HepG2 (cell line): ENCODE results near the gene EXOSC6. TPM values are rescaled to one million over a fixed set of nuclear protein-coding genes. Genes with fewer than 3 reads are reported as not detected.
A peak's percentile ranks its signal among the peaks of the same experiment; 100 is the strongest.

Experiments
- CBX1 ChIP-seq: IDR thresholded peaks from one replicate; pipeline ENCODE4 v1.6.1; 2016; ENCODE audit warnings: antibody characterized with exemption, low read depth
- CBX2 ChIP-seq, 2 experiments: fragments of 200-600 bp in 1 of 2; sonication (generic); formaldehyde crosslinking in 1 of 2; IDR thresholded peaks; 2 replicates each; pipeline versions ENCODE4 v1.7.0 to v1.8.1; 2018 to 2022; ENCODE audit warnings: low read depth in 2 of 2, low read length in 1 of 2, mild to moderate bottlenecking in 1 of 2, missing genetic modification reagents in 1 of 2
- DZIP1 ChIP-seq: sonication (generic); formaldehyde crosslinking; IDR thresholded peaks from 2 replicates; pipeline ENCODE4 v1.5.0; 2020; ENCODE audit warnings: mild to moderate bottlenecking, missing genetic modification reagents
- FOSL2 ChIP-seq: sonication (generic); formaldehyde crosslinking; IDR thresholded peaks from 2 replicates; pipeline ENCODE4 v1.4.0; 2020; ENCODE audit warnings: missing genetic modification reagents
- GATA4 ChIP-seq: sonication (generic); IDR thresholded peaks from 2 replicates; pipeline ENCODE4 v1.6.1; 2016; ENCODE audit warnings: antibody characterized with exemption, low read depth, borderline replicate concordance
- HOXA7 ChIP-seq: sonication (generic); formaldehyde crosslinking; IDR thresholded peaks from 2 replicates; pipeline ENCODE4 v1.8.1; 2022; ENCODE audit warnings: mild to moderate bottlenecking, missing genetic modification reagents, moderate library complexity
- NRL ChIP-seq: sonication (generic); formaldehyde crosslinking; IDR thresholded peaks from 2 replicates; pipeline ENCODE4 v1.5.0; 2020; ENCODE audit warnings: missing genetic modification reagents, mild to moderate bottlenecking, moderate library complexity, borderline replicate concordance
- PAWR ChIP-seq: sonication (generic); formaldehyde crosslinking; IDR thresholded peaks from 2 replicates; pipeline ENCODE4 v1.4.0; 2020; ENCODE audit warnings: missing genetic modification reagents, mild to moderate bottlenecking, borderline replicate concordance
- PHB2 ChIP-seq: fragments of 450-650 bp; IDR thresholded peaks from 2 replicates; pipeline ENCODE4 v1.6.1; 2018; ENCODE audit not compliant: partially characterized antibody
- POGZ ChIP-seq: sonication (generic); formaldehyde crosslinking; IDR thresholded peaks from 2 replicates; pipeline ENCODE4 v1.4.0; 2020; ENCODE audit warnings: mild to moderate bottlenecking, missing genetic modification reagents
- RBM39 ChIP-seq: fragments of 200-400 bp; formaldehyde crosslinking; IDR thresholded peaks from one replicate; pipeline ENCODE4 v1.6.1; 2018; ENCODE audit warnings: antibody characterized with exemption, mild to moderate bottlenecking, low read depth, low read length; ENCODE audit not compliant: poor library complexity, severe bottlenecking
- U2AF2 ChIP-seq: fragments of 200-400 bp; formaldehyde crosslinking; IDR thresholded peaks from 2 replicates; pipeline ENCODE4 v1.6.1; 2017; ENCODE audit warnings: low read depth, mild to moderate bottlenecking, low read length
- ZFP1 ChIP-seq: IDR thresholded peaks from 2 replicates; pipeline ENCODE4 v1.6.1; 2016
- polyA plus RNA-seq, 8 experiments: library from polyadenylated mRNA; depleted of rRNA in 3 of 8; stranded (reverse) in 7 of 8; unstranded in 1 of 8; fragments of >200 nt; fragmentation: Illumina TruSeq in 4 of 8; extraction: Trizol in 4 of 8; gene quantifications; 2 replicates each; pipeline versions ENCODE4 v1.2.1 to v1.2.3, GENCODE V29; 2011 to 2016; ENCODE audit warnings: low read depth in 4 of 8, missing spikeins in 1 of 8, mixed read lengths in 1 of 8; ENCODE audit not compliant: insufficient read depth in 1 of 8
- total RNA-seq, 5 experiments: library from RNA; depleted of rRNA; stranded (reverse); fragments of >200 nt; fragmentation: Illumina TruSeq; extraction: Trizol; gene quantifications; 2 replicates each; pipeline ENCODE4 v1.2.3, GENCODE V29; 2016; ENCODE audit warnings: low read depth in 1 of 5
- TF ChIP-seq, protein P1 (sequence below): sonication (generic); formaldehyde crosslinking; IDR thresholded peaks from 2 replicates; pipeline ENCODE4 v1.4.0; 2020; ENCODE audit warnings: missing genetic modification reagents
- TF ChIP-seq, protein P2 (sequence below): sonication (generic); formaldehyde crosslinking; IDR thresholded peaks from 2 replicates; pipeline ENCODE4 v1.5.0; 2020; ENCODE audit warnings: mild to moderate bottlenecking, missing genetic modification reagents
- TF ChIP-seq, protein P3 (sequence below): sonication (generic); formaldehyde crosslinking; IDR thresholded peaks from 2 replicates; pipeline ENCODE4 v1.5.0; 2020; ENCODE audit warnings: mild to moderate bottlenecking, low read depth, missing genetic modification reagents, borderline replicate concordance
- TF ChIP-seq, protein P4 (sequence below): sonication (generic); formaldehyde crosslinking; conservative IDR thresholded peaks from 2 replicates; pipeline ENCODE4 v1.8.0; 2022; ENCODE audit warnings: low read depth, missing genetic modification reagents

Gene EXOSC6
- total and polyA plus RNA-seq, 2 of the 13 experiments (the other 11 are each of a cell fraction or from before 2014, with no cell fraction given), result 13.1 to 39.9 TPM

DNA sequence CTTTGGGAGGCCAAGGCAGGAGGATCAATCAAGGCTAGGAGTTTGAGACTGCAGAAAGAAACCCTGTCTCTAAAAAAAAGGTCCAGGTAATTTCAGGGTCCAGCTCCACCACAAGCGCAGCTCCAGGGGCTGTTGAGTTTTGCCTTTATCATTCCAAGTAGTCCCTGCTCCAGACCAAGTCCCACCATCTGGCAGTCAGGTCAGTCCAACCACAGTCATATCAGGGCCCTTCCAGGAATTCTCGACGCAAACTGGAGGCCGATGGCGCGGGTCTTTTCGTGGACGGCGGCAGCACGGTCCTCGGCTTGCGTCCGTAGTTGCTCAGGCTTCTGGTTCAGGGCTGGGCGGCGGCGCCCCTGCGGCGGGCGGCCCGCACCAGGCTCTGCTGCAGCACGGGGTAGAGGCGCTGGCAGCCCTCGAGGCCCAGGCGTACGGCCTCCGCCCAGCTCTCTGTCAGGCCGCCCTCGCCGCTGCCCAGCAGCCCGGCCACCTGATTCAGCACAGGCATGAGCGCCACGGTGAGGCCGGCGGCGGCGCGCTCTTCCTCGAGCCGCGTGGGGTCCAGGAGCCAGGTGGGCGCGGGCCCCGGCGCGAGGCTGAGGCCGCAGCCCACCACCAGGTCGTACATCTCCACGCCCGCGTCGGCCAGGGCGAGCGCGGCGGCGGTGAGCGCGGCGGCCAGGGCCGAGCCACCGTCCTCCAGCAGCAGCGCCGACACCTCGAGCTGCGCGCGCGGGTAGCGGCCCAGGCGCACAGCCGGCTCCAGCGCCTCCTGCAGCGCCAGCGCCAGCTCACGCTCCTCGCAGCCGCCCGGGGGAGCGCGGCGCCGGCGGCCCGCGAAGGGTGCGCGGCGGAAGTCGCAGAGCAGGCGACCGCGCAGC lies 752 bp downstream of the EXOSC6 start (continued):
- peak; percentile 99 for TF ChIP-seq DZIP1 (CRISPR knock-in tag)
- TF ChIP-seq, protein P1, sequence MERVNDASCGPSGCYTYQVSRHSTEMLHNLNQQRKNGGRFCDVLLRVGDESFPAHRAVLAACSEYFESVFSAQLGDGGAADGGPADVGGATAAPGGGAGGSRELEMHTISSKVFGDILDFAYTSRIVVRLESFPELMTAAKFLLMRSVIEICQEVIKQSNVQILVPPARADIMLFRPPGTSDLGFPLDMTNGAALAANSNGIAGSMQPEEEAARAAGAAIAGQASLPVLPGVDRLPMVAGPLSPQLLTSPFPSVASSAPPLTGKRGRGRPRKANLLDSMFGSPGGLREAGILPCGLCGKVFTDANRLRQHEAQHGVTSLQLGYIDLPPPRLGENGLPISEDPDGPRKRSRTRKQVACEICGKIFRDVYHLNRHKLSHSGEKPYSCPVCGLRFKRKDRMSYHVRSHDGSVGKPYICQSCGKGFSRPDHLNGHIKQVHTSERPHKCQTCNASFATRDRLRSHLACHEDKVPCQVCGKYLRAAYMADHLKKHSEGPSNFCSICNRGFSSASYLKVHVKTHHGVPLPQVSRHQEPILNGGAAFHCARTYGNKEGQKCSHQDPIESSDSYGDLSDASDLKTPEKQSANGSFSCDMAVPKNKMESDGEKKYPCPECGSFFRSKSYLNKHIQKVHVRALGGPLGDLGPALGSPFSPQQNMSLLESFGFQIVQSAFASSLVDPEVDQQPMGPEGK, result no peak
- TF ChIP-seq PHB2, result no peak
- TF ChIP-seq FOSL2, result peak; percentile 32; the same call in 1 of the 2 replicates
- peak; percentile 26 for TF ChIP-seq RBM39
- no peak; the same call in 1 of the 2 replicates for TF ChIP-seq PAWR (CRISPR knock-in tag)
- TF ChIP-seq, protein P2, sequence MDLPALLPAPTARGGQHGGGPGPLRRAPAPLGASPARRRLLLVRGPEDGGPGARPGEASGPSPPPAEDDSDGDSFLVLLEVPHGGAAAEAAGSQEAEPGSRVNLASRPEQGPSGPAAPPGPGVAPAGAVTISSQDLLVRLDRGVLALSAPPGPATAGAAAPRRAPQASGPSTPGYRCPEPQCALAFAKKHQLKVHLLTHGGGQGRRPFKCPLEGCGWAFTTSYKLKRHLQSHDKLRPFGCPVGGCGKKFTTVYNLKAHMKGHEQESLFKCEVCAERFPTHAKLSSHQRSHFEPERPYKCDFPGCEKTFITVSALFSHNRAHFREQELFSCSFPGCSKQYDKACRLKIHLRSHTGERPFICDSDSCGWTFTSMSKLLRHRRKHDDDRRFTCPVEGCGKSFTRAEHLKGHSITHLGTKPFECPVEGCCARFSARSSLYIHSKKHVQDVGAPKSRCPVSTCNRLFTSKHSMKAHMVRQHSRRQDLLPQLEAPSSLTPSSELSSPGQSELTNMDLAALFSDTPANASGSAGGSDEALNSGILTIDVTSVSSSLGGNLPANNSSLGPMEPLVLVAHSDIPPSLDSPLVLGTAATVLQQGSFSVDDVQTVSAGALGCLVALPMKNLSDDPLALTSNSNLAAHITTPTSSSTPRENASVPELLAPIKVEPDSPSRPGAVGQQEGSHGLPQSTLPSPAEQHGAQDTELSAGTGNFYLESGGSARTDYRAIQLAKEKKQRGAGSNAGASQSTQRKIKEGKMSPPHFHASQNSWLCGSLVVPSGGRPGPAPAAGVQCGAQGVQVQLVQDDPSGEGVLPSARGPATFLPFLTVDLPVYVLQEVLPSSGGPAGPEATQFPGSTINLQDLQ (CRISPR knock-in tag), result peak; percentile 61; the same call in 1 of the 2 replicates
- no peak for TF ChIP-seq GATA4
- TF ChIP-seq CBX2 (IDR thresholded peaks at IDR 0.05; ENCODE audit: low read depth, low read length), result no peak
- TF ChIP-seq CBX2 (CRISPR knock-in tag; IDR thresholded peaks at IDR 0.05; ENCODE audit: low read depth), result 0 out of 2 replicates have a peak, but pooled peaks have one; percentile 74
- TF ChIP-seq NRL (CRISPR knock-in tag), result peak; percentile 96
- TF ChIP-seq, protein P3, sequence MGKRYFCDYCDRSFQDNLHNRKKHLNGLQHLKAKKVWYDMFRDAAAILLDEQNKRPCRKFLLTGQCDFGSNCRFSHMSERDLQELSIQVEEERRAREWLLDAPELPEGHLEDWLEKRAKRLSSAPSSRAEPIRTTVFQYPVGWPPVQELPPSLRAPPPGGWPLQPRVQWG (CRISPR knock-in tag), result no peak
- TF ChIP-seq U2AF2, result no peak
- TF ChIP-seq CBX1, result no peak
- TF ChIP-seq ZFP1 (CRISPR knock-in tag), result no peak
- TF ChIP-seq, protein P4, sequence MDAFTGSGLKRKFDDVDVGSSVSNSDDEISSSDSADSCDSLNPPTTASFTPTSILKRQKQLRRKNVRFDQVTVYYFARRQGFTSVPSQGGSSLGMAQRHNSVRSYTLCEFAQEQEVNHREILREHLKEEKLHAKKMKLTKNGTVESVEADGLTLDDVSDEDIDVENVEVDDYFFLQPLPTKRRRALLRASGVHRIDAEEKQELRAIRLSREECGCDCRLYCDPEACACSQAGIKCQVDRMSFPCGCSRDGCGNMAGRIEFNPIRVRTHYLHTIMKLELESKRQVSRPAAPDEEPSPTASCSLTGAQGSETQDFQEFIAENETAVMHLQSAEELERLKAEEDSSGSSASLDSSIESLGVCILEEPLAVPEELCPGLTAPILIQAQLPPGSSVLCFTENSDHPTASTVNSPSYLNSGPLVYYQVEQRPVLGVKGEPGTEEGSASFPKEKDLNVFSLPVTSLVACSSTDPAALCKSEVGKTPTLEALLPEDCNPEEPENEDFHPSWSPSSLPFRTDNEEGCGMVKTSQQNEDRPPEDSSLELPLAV (CRISPR knock-in tag), result peak; percentile 20; the same call in 1 of the 2 replicates
- TF ChIP-seq POGZ (CRISPR knock-in tag), result no peak
- no peak for TF ChIP-seq HOXA7 (CRISPR knock-in tag)
